Neural crest cell (in vitro differentiated cells): ENCODE data around the gene PPP1R9A. TPM values are rescaled to one million over a fixed set of nuclear protein-coding genes. Genes with fewer than 3 reads are reported as not detected.

ENCODE experiments used
- DNase-seq: peaks from one replicate; pipeline ENCODE4 v3.0.0; 2021; ENCODE audit warnings: low read depth, mixed read lengths, low spot score
- H3K27ac Mint-ChIP-seq: one replicate; pipeline ENCODE4 v1.8.0; 2021; ENCODE audit warnings: mild to moderate bottlenecking, mixed read lengths; ENCODE audit not compliant: unreplicated experiment
- H3K27me3 Mint-ChIP-seq: 2 replicates; pipeline ENCODE4 v1.8.0; 2021; ENCODE audit warnings: low read depth, mild to moderate bottlenecking, mixed read lengths
- H3K36me3 Mint-ChIP-seq: 2 replicates; pipeline ENCODE4 v1.8.0; 2021; ENCODE audit warnings: low read depth, mild to moderate bottlenecking, mixed read lengths
- H3K4me1 Mint-ChIP-seq: 2 replicates; pipeline ENCODE4 v1.8.0; 2021; ENCODE audit warnings: mixed read lengths
- H3K4me3 Mint-ChIP-seq: one replicate; pipeline ENCODE4 v1.8.0; 2021; ENCODE audit warnings: mild to moderate bottlenecking, mixed read lengths
- H3K9me3 Mint-ChIP-seq: 2 replicates; pipeline ENCODE4 v1.8.0; 2021; ENCODE audit warnings: mixed read lengths
- total RNA-seq: library from RNA; stranded (reverse); gene quantifications from 2 replicates; pipeline ENCODE4 v1.2.1, GENCODE V29; 2021
- TF ChIP-seq, protein P1 (sequence below): fragments of 200-600 bp; sonication (generic); conservative IDR thresholded peaks from 2 replicates; pipeline ENCODE4 v1.5.0; 2021; ENCODE audit warnings: antibody characterized with exemption, mild to moderate bottlenecking

The PPP1R9A gene
- total RNA-seq, 1 donor from 2014 or later: 21.2 TPM

DNA sequence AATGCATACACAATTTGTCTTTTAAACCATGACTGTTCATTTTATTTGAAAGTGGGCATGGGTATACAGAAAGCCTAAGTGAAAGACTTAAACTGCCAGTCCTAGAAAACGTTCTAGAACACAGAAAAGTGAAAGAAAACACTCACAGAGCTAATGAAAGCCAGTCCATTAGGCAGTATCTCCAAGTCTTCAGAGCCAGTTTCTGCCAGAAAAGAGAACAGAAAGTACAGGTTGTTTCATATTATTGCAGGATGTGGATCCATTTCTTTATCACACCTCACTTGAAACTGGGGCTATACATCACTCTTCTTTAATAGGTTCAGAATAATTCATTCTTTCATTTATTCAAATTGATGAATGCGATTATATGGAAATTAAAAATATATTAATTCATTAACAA is 409.2 kb downstream of the PPP1R9A start:
- TF ChIP-seq, protein P1, sequence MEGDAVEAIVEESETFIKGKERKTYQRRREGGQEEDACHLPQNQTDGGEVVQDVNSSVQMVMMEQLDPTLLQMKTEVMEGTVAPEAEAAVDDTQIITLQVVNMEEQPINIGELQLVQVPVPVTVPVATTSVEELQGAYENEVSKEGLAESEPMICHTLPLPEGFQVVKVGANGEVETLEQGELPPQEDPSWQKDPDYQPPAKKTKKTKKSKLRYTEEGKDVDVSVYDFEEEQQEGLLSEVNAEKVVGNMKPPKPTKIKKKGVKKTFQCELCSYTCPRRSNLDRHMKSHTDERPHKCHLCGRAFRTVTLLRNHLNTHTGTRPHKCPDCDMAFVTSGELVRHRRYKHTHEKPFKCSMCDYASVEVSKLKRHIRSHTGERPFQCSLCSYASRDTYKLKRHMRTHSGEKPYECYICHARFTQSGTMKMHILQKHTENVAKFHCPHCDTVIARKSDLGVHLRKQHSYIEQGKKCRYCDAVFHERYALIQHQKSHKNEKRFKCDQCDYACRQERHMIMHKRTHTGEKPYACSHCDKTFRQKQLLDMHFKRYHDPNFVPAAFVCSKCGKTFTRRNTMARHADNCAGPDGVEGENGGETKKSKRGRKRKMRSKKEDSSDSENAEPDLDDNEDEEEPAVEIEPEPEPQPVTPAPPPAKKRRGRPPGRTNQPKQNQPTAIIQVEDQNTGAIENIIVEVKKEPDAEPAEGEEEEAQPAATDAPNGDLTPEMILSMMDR: no peak
- Mint-ChIP-seq H3K27me3 (no peaks in the 10 kb centered on the region), H3K27ac (no peak overlapping the region), H3K9me3 (no peaks in the 10 kb centered on the region), H3K4me1 (no peaks in the 10 kb centered on the region), H3K36me3 (no peaks in the 10 kb centered on the region), H3K4me3 (no peak overlapping the region)
- no peak for DNase-seq

DNA sequence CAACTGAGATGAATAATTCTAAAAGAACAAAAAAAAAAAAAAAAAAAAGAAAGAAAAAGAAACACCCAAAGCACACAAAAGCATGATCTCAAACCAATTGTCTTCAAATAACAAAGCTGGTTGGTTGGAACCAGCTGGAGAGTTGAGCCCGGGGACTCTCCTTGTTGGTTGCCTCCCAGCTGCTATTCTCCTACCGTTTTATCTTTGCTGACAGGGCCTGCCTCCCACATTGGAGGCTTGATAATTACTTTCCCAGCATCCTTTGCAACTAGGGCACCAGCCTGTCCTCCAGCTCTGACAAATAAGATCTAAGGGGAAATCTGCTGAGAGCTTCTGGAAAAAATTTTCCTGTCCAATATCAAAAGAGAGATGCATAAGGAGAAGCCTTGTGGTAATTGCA is 410.2 kb downstream of the PPP1R9A start:
- H3K27me3 Mint-ChIP-seq: no peaks in the 10 kb centered on the region
- H3K36me3 Mint-ChIP-seq: no peaks in the 10 kb centered on the region
- no peak overlapping the region for H3K4me3 Mint-ChIP-seq
- H3K9me3 Mint-ChIP-seq: no peaks in the 10 kb centered on the region
- H3K27ac Mint-ChIP-seq: no peak overlapping the region
- no peaks in the 10 kb centered on the region for H3K4me1 Mint-ChIP-seq
- TF ChIP-seq, protein P1: no peak
- DNase-seq: no peak

DNA sequence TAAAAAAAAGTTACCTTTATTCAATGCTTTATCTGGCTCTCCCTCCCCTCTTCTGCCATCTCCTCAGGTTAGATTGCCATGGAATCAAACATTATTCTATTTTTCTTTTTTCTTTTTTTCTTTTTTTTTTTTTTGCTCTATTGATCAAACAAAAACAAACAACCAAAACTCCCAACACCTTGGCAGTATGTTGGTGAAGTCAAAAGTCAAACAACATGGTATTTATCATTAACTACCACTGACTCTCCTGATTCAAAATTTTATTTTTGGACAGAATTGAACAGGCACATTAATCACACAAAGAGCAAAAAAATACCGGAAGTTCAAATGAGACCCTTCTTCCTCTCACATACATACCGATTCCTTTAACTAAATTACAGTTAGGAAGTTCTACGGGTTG is 410.6 kb downstream of the PPP1R9A start:
- TF ChIP-seq, protein P1: no peak
- H3K4me1 Mint-ChIP-seq: no peaks in the 10 kb centered on the region
- no peak for DNase-seq
- no peak overlapping the region for H3K27ac Mint-ChIP-seq
- H3K27me3 Mint-ChIP-seq: no peaks in the 10 kb centered on the region
- no peaks in the 10 kb centered on the region for H3K36me3 Mint-ChIP-seq
- no peak overlapping the region for H3K4me3 Mint-ChIP-seq
- no peaks in the 10 kb centered on the region for H3K9me3 Mint-ChIP-seq

DNA sequence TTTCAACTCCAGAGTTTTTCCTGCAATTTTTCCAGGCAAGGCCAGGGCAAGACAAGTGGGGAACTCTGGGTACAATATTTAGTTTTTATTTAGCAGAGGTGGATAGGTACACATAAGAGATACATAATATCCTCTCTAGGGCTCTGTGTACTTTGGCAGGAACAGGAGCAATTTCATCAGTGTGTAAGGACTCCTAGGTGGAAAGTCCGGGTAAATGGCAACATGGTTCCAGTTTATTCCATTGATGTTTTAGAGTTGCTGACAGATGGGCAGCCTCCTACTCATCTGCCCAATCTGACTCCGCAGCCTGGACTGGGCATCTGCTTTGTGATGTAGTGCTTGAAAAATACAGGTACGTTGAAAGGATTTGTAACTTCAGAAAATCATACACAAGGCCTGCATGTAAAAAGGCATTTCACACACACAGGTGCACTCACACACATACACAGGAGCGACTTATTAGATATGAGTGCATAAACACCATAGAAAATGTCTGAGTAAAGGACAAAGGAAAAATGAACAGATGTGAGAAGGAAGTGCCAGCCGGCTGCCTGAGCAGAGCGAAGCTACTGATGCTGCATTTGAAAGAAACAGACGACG is 411.2 kb downstream of the PPP1R9A start:
- DNase-seq: no peak
- Mint-ChIP-seq H3K27me3 (no peaks in the 10 kb centered on the region), H3K36me3 (no peaks in the 10 kb centered on the region), H3K4me1 (no peaks in the 10 kb centered on the region), H3K4me3 (no peak overlapping the region), H3K27ac (no peak overlapping the region), H3K9me3 (no peaks in the 10 kb centered on the region)
- TF ChIP-seq, protein P1: no peak

DNA sequence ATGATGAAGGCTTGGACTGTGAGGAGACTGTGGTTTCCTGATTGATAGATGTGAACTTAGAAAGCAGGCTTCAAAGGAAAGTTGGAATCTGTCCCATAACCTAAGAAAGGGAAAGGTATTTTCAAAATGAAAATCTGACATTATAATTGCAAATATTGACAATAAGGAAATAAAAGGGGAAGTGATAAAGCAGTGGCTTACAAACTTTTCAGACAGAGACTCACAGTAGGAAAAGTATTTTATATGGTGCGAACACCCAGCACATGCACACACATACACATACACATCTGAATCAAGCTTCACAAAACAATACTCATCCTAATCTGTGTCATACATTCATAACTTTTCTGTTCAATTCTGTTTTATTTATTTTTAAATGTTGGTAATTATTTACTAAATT is 412.2 kb downstream of the PPP1R9A start:
- no peaks in the 10 kb centered on the region for H3K9me3 Mint-ChIP-seq
- H3K4me3 Mint-ChIP-seq: no peak overlapping the region
- no peaks in the 10 kb centered on the region for H3K4me1 Mint-ChIP-seq
- no peak overlapping the region for H3K27ac Mint-ChIP-seq
- no peaks in the 10 kb centered on the region for H3K36me3 Mint-ChIP-seq
- TF ChIP-seq, protein P1: no peak
- H3K27me3 Mint-ChIP-seq: peaks cover 3% of the 10 kb centered on the region
- no peak for DNase-seq
